HL-60 (cell line): ENCODE measurements around the gene ELL2.

Experiments used
- DNase-seq, 2 experiments: peaks; one replicate each; pipeline ENCODE4 v3.0.0-alpha.2; 2010 to 2020; ENCODE audit warnings: low read depth in 1 of 2, low spot score in 1 of 2
- H3K27ac ChIP-seq: fragments of 250-450 bp; sonication (Bioruptor Pico); replicated peaks from 2 replicates; pipeline ENCODE4 v1.5.1; 2020; ENCODE audit warnings: mild to moderate bottlenecking, moderate library complexity
- H3K27me3 ChIP-seq: fragments of 250-450 bp; sonication (Bioruptor Pico); 2 replicates; pipeline ENCODE4 v1.5.1; 2021; ENCODE audit warnings: mild to moderate bottlenecking, moderate library complexity; ENCODE audit not compliant: insufficient read depth, poor library complexity, severe bottlenecking
- H3K4me3 ChIP-seq: replicated peaks from 2 replicates; pipeline ENCODE4 v1.5.1; 2011; ENCODE audit warnings: mild to moderate bottlenecking, control low read depth, low read length; ENCODE audit not compliant: insufficient read depth
- CTCF ChIP-seq: IDR thresholded peaks from one replicate; pipeline ENCODE4 v1.5.1; 2011; ENCODE audit warnings: low read length, control low read depth, inconsistent platforms; ENCODE audit not compliant: insufficient read depth
- GABPA ChIP-seq: IDR thresholded peaks from 2 replicates; pipeline ENCODE4 v1.6.1; 2012; ENCODE audit warnings: low read depth
- POLR2AphosphoS5 ChIP-seq: IDR thresholded peaks from 2 replicates; pipeline ENCODE4 v1.6.1; 2012; ENCODE audit warnings: low read depth
- REST ChIP-seq: IDR thresholded peaks from 2 replicates; pipeline ENCODE4 v1.6.1; 2012; ENCODE audit warnings: low read depth; ENCODE audit not compliant: insufficient replicate concordance
- SPI1 ChIP-seq: IDR thresholded peaks from 2 replicates; pipeline ENCODE4 v1.6.1; 2012; ENCODE audit warnings: low read depth, mild to moderate bottlenecking, borderline replicate concordance

ELL2 gene

DNA sequence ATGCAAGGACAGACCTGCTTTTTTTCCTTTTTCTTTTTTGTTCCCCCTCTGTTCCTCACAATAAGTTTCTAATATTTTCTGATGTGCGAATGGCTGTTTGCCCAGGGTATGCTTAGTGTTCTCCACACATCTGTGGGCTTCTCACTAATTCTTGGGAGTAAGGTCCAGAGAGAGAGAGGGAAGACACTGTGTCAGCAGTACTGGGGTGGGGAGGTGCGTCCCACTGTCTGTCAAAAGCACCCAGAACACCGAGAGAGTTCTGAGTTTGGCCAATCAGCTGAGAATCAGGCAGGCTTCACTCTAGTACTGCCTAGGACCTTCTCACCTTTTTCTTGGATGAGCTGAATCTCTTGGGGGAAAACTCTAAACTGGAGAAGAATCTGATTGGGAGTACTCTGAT lies 61.8 kb downstream of the ELL2 start:
- no peak for TF ChIP-seq REST
- no peak for TF ChIP-seq CTCF
- no peak for TF ChIP-seq SPI1
- no peak for TF ChIP-seq GABPA
- no peak for TF ChIP-seq POLR2AphosphoS5
- Histone ChIP-seq H3K27ac (no peak overlapping the region), H3K27me3 (no peaks in the 10 kb centered on the region), H3K4me3 (no peak overlapping the region)
- no peak for DNase-seq

DNA sequence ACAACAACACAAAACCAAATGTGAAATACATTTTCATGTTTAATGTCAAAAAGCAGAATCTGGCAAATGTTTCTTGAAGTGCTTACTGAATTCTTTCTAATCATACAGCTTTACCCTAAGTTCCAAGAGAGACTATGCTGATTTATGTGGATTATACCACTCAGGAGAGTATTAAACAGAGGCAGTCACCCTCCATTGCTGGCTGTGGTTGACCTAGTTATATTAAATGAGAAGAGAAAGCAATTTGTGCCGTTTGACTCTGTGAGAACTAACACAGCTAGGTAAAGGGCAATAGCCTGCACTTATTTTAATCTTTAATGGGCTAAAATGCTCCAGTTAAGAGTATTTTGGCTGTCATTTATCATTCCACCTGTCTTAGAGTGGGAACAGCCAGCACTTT lies 62.6 kb downstream of the ELL2 start:
- Histone ChIP-seq H3K27ac (no peak overlapping the region), H3K27me3 (no peaks in the 10 kb centered on the region), H3K4me3 (no peak overlapping the region)
- DNase-seq, result no peak
- no peak for TF ChIP-seq REST
- no peak for TF ChIP-seq SPI1
- TF ChIP-seq GABPA, result no peak
- TF ChIP-seq POLR2AphosphoS5, result no peak
- no peak for TF ChIP-seq CTCF

DNA sequence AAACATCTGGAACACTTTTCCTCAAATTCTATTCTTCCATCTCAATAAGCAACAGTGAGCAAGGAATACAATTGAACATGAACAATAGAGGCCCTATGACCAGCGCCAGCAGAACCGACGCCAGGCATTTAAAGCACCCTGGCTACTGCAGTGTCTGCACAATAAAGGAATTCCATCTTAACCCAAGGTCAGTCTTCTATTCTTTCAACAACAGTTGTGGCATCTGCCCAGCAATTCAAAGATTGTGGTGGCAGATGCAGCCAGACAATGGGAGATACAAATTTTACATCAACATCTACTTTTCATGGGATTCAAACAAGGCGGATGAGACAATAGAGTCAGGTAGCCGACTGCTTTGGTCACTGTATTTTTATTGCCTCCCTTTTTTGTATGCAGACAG lies 65.9 kb downstream of the ELL2 start:
- H3K27ac ChIP-seq, result no peak overlapping the region

GRCh38 chr5:95895251-95895650 lies 66.4 kb downstream of the ELL2 start:
- no peak overlapping the region for H3K27ac ChIP-seq
- DNase-seq, result no peak
- H3K27me3 ChIP-seq, result no peaks in the 10 kb centered on the region
- no peak for TF ChIP-seq CTCF
- no peak for TF ChIP-seq REST
- TF ChIP-seq SPI1, result no peak
- TF ChIP-seq POLR2AphosphoS5, result no peak
- TF ChIP-seq GABPA, result no peak
- H3K4me3 ChIP-seq, result no peak overlapping the region

More for the DNA sequence above, 65.9 kb downstream of the ELL2 start:
- Histone ChIP-seq H3K27me3 (no peaks in the 10 kb centered on the region), H3K4me3 (no peak overlapping the region)
- TF ChIP-seq GABPA, result no peak
- no peak for DNase-seq
